Esophagus squamous epithelium (tissue), 5 donors: ENCODE measurements around the gene NLGN4X. TPM values are rescaled to one million over a fixed set of nuclear protein-coding genes. Genes with fewer than 3 reads are reported as not detected.

Source experiments
- DNase-seq: peaks from one replicate; lab custom pipeline; 2025; lab: John Stamatoyannopoulos, UW
- H3K27ac ChIP-seq, 4 donors: fragments of 200-600 bp; sonication (generic); one replicate each; pipeline ENCODE4 v1.5.1; 2016 to 2019; ENCODE audit warnings: mild to moderate bottlenecking in 1 of 4
- H3K27me3 ChIP-seq, 4 donors: fragments of 200-600 bp; sonication (generic); 1 replicate in 3 of 4; 2 replicates in 1 of 4; pipeline versions ENCODE4 v1.5.1 to v1.6.0; 2017 to 2021; ENCODE audit warnings: antibody characterized with exemption in 1 of 4
- H3K36me3 ChIP-seq, 3 donors: fragments of 200-600 bp; sonication (generic); one replicate each; pipeline ENCODE4 v1.5.1; 2016 to 2019
- H3K4me1 ChIP-seq, 3 donors: fragments of 200-600 bp; sonication (generic); one replicate each; pipeline ENCODE4 v1.5.1; 2017 to 2019
- H3K4me3 ChIP-seq, 4 donors: fragments of 200-600 bp; sonication (generic); 1 replicate in 3 of 4; 2 replicates in 1 of 4; pipeline ENCODE4 v1.5.1; 2016 to 2019; ENCODE audit warnings: mild to moderate bottlenecking in 2 of 4, moderate library complexity in 1 of 4
- H3K9me3 ChIP-seq, 3 donors: fragments of 200-600 bp; sonication (generic); one replicate each; pipeline ENCODE4 v1.5.1; 2016 to 2019
- CTCF ChIP-seq, 6 experiments: fragments of 450-650 bp in 4 of 6; fragments of 200-600 bp in 2 of 6; sonication (generic) in 2 of 6; IDR thresholded peaks; one replicate each; pipeline ENCODE4 v1.5.1; 2016 to 2019; ENCODE audit warnings: antibody characterized with exemption in 6 of 6, mild to moderate bottlenecking in 4 of 6, moderate library complexity in 4 of 6
- POLR2A ChIP-seq, 4 donors: fragments of 450-650 bp; IDR thresholded peaks; one replicate each; pipeline ENCODE4 v1.6.1; 2017; ENCODE audit warnings: antibody characterized with exemption in 4 of 4, mild to moderate bottlenecking in 4 of 4, moderate library complexity in 3 of 4
- WGBS, 2 donors: methylation state at CpG; one replicate each; pipeline ENCODE4 v1.1.5; 2018; 5-methylcytosine and 5-hydroxymethylcytosine counted together
- intact Hi-C: fragments of 100-400 bp; cut with DNase I; formaldehyde crosslinking; loops from one replicate; pipeline ENCODE4 v1.15.0; 2022
- total RNA-seq, 4 donors: library from RNA; depleted of rRNA; stranded (reverse); fragments of >200 nt; gene quantifications; one replicate each; pipeline ENCODE4 v1.1.0, GENCODE V29; 2016
- donor health status: DM: yes; HTN: yes; CAD: no.

Gene NLGN4X
- total RNA-seq, 4 donors from 2014 or later = 0.22 to 1.9 (median 1.0) TPM

- no peaks in the 10 kb centered on the region for H3K36me3 ChIP-seq
- no peak overlapping the region for H3K27ac ChIP-seq
- no peak for TF ChIP-seq CTCF (IDR thresholded peaks at IDR 0.05)
- no peak for TF ChIP-seq POLR2A (IDR thresholded peaks at IDR 0.05)
- DNase-seq = no peak
- H3K27me3 ChIP-seq = no peaks in the 10 kb centered on the region
- 100% methylated on average over 1 to 3 of the region's 3 CpGs for WGBS, 2 donors
- no peak overlapping the region for H3K4me3 ChIP-seq
- no peaks in the 10 kb centered on the region for H3K4me1 ChIP-seq
- intact Hi-C loops = no loop called here
- no peaks in the 10 kb centered on the region for H3K9me3 ChIP-seq
Measured at GRCh38 chrX:5965406-5965805, 263.3 kb downstream of the NLGN4X start.

- Histone ChIP-seq H3K9me3 (no peaks in the 10 kb centered on the region), H3K36me3 (no peaks in the 10 kb centered on the region), H3K4me1 (no peaks in the 10 kb centered on the region), H3K27me3 (no peaks in the 10 kb centered on the region), H3K27ac (no peak overlapping the region), H3K4me3 (no peak overlapping the region)
- DNase-seq = no peak
- WGBS, 2 donors = 54 to 70% methylated on average over 2 of the region's 2 CpGs
- intact Hi-C loops = no loop called here
- TF ChIP-seq CTCF (IDR thresholded peaks at IDR 0.05) (no peak), POLR2A (IDR thresholded peaks at IDR 0.05) (no peak)
Measured at GRCh38 chrX:5959286-5959685, 269.4 kb downstream of the NLGN4X start.

- no peak overlapping the region for H3K27ac ChIP-seq
- H3K9me3 ChIP-seq = no peaks in the 10 kb centered on the region
- TF ChIP-seq POLR2A (IDR thresholded peaks at IDR 0.05) (no peak), CTCF (IDR thresholded peaks at IDR 0.05) (no peak)
- no peaks in the 10 kb centered on the region for H3K4me1 ChIP-seq
- intact Hi-C loops = no loop called here
- H3K4me3 ChIP-seq = no peak overlapping the region
- 76 to 80% methylated on average over 2 of the region's 2 CpGs for WGBS, 2 donors
- no peaks in the 10 kb centered on the region for H3K27me3 ChIP-seq
- no peaks in the 10 kb centered on the region for H3K36me3 ChIP-seq
- no peak for DNase-seq
Measured at GRCh38 chrX:5958523-5958922, 270.1 kb downstream of the NLGN4X start.

GRCh38 chrX:5957506-5957905 is 271.2 kb downstream of the NLGN4X start:
- WGBS, 2 donors = 41 to 50% methylated on average over 3 of the region's 3 CpGs
- Histone ChIP-seq H3K4me3 (no peak overlapping the region), H3K36me3 (no peaks in the 10 kb centered on the region), H3K27me3 (no peaks in the 10 kb centered on the region), H3K4me1 (no peaks in the 10 kb centered on the region), H3K9me3 (no peaks in the 10 kb centered on the region), H3K27ac (no peak overlapping the region)
- intact Hi-C loops = no loop called here
- TF ChIP-seq POLR2A (IDR thresholded peaks at IDR 0.05) = no peak
- TF ChIP-seq CTCF (IDR thresholded peaks at IDR 0.05) = no peak
- DNase-seq = no peak

- WGBS, 2 donors = 10 to 30% methylated on average over 3 to 6 of the region's 6 CpGs
- no peak overlapping the region for H3K4me3 ChIP-seq
- peak overlapping the region in 1 of 4 donors; percentile 22 for H3K27ac ChIP-seq
Measured at GRCh38 chrX:5936438-5936837, 292.2 kb downstream of the NLGN4X start.

More at GRCh38 chrX:5936438-5936837, 292.2 kb downstream of the NLGN4X start:
- no peaks in the 10 kb centered on the region for H3K4me1 ChIP-seq
- no peaks in the 10 kb centered on the region for H3K36me3 ChIP-seq
- TF ChIP-seq CTCF (IDR thresholded peaks at IDR 0.05) (no peak), POLR2A (IDR thresholded peaks at IDR 0.05) (no peak)
- intact Hi-C loops = no loop called here
- no peaks in the 10 kb centered on the region for H3K27me3 ChIP-seq
- H3K9me3 ChIP-seq = no peaks in the 10 kb centered on the region
- DNase-seq = no peak
